HG03097 (cell line): ENCODE results near the gene CENPX.
"Not testable (repeated sequence)": the region's sequence is repeated elsewhere in the genome, so short reads cannot be mapped to it uniquely, and the experiment has no call there.

Source experiments
- ATAC-seq: cut with Tn5 transposase; IDR thresholded peaks from one replicate; pipeline ENCODE4 v1.9.1; 2021; ENCODE audit not compliant: unreplicated experiment, low FRiP score

The CENPX gene

DNA sequence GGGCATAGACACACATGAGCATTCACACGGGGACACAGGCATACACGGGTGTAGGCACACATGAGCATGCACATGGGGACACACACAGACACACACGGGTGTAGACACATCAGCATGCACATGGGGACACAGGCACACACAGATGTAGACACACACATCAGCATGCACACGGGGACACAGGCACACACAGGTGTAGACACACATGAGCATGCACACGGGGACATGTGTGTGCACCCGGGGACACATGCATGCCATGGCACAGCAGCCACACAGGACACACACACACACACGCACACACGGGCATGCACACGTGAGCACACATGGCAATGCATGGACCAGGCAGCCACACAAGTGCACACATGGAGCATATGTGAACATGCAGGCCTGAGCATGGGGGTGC lies 20.0 kb upstream of the CENPX start:
- no peak for ATAC-seq

DNA sequence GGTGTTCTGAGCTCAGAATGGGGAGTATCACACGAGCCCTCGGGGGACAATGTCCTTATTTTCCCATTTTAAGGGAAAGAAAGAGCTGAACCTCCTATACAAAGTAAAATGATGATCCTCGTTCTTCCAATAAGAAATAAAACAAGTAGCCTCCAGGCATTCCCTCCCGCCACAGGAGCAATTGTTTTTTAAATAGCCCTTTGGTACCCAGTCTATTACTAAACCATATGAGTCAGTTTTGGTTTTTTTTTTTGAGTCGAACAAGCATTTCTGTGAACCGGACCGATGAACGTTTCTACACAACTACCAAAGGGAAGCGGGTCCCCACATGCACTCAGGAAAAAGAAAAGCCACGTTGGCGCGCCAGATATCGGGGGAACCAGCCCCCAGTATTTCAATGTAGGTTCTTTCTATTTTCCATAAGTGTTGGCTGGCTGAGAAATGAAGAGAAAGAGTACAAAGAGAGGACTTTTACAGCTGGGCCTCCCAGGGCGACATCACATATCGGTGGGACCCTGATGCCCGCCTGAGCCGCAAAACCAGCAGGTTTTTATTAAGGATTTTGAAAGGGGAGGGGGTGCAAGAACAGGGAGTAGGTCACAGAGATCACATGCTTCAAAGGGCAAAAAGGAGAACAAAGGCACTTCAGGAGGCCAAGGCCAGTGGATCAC lies 18.6 kb upstream of the CENPX start:
- no peak for ATAC-seq

DNA sequence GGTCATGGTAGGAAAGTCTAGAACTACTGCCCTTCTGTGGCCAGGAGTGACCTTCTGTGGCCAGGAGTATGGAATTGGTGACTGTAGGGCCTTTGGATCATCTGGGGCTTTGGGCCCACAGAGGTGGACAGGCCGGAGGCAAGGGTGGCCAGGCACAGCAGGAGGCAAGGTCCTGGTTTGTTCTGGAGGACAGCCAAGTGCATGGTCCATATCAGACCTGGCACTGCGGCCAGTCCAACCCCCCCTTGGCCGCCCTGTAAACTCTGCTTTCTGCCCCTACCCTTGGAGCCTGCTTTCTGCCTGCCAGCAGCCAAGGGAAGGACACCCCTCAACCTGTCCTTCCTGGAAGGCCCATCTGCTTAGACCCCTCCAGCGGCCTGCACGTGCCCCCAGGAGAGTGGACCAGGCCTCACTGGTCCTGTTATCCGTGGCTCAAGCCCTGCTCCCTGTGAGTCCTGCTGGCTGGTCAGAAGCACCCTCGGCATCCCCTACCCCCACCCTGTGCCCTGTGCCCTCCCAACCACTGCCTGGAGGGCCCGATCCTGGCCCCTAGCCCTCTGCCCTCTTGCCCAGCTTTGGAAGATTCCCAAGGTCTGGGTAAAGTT lies 17.1 kb upstream of the CENPX start:
- no peak for ATAC-seq

DNA sequence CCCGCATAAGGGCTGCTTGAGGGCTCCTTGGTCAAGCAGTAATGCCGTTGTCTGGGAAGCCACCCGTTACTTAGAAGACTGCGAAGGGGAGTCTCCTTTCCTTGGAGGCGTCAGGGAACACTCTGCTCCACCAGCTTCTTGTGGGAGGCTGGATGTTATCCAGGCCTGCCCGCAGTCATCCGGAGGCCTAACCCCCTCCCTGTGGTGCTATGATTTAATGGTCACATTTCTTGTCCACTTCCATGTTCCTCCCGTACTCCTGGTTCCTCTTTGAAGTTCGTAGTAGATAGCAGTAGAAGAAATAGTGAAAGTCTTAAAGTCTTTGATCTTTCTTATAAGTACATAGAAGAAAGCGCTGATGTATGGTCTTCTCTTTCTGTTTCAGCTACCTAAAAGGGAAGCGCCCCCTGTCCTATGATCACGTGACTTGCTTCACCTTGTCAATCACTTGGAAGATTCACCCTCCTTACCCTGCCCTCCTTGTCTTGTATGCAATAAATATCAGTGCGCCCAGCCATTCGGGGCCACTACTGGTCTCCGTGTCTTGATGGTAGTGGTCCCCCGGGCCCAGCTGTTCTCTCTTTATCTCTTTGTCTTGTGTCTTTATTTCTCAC lies 16.2 kb upstream of the CENPX start:
- not testable (repeated sequence) for ATAC-seq

GRCh38 chr17:82037889-82038195 lies 15.2 kb upstream of the CENPX start:
- no peak for ATAC-seq

DNA sequence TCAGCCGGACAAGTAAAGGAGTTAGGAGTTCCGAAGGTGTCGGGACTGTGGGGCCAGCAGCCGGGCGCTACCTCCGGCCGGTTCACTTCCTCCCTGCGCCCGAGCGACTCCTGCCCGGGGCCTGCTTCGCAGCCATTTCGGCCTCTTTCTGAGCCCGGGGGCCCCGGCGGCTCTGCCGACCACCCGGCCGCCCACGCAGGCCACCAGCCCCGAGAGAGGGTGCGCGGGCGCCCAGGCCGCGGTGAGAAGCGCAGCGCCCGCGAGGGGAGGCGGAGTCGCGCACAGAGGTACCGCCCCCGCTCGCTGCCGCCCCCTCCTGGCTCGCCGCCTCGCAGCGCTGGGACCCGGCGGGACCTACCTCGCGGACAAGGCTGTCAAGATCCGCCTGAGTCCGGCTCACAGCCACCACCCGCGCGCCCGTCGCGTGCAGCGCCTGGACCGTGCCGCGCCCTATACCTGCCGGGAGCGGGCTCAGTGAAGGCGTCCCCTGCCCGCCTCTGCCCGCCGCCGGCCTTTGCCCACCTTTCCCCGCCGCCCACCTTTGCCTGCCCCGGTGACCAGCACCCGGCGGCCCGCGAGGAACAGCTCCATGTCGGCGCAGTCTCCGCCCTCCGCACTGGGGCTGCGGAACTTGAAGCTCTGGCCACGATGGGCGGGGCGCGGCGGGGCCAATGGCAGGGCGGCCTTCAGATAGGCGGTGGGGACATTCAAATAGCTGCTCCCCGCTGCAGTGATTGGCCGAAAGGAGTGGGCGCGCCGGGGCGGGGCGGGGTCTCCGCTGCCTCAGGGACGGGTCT lies 14.6 kb upstream of the CENPX start, which contains the start of gene DCXR:
Gene DCXR (minus strand): TSS at position 606 of the 797 bp plus-strand sequence. CDS start 15 bp downstream, at position 591.
- ATAC-seq, result peak; percentile 87

- no peak for ATAC-seq
These were observed 14.0 kb upstream of the CENPX start for GRCh38 chr17:82036634-82037091.

GRCh38 chr17:82035956-82036633 lies 13.4 kb upstream of the CENPX start:
- ATAC-seq, result no peak

DNA sequence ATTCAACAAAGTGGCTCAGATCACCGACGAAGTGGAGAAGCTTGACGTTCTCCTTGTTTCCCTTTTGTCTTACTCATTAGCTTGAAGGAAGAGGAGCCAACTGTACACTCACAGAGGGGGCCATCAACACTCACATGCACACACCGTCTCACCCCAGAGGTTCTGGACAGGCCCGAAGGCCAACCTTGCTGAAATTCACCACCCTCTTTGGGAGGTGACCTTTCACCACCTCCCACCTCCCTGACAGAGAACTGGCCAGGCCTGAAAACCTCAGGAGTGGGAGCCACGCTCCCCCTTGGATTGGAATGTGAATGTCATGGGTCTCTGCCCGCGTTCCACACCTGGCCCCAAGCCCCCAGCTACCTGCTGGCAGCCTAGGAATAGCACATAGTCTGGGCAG lies 12.8 kb upstream of the CENPX start:
- no peak for ATAC-seq

DNA sequence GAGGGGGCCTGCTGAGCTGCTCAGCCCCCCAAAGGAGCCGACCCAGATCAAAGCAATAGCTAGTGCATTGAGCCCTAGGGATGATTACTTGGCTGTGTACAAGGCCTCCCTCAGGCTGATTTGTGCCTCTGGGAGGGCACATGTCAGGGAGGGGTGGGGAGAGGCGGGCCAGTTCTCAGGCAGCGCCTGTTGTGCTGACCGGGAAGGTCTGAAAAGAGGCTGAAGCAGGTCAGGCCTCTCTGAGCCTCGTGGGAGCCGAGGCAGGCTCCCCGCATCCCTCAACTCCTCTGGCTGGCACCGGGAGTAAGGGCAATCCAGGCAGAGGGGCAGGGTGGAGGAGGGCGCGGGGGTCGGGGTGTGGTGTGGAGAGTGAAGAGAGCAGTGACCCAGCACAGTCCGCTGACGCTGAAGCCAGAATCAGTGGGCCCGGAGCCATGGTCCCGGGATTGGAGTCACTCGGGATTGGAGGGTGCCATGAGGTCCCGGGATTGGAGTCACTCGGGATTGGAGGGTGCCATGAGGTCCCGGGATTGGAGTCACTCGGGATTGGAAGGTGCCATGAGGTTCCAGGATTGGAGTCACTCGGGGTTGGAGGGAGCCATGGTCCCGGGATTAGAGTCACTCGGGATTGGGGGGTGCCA lies 11.8 kb upstream of the CENPX start:
- ATAC-seq, result no peak

- no peak for ATAC-seq
These were observed 10.8 kb upstream of the CENPX start for GRCh38 chr17:82033359-82034085.

DNA sequence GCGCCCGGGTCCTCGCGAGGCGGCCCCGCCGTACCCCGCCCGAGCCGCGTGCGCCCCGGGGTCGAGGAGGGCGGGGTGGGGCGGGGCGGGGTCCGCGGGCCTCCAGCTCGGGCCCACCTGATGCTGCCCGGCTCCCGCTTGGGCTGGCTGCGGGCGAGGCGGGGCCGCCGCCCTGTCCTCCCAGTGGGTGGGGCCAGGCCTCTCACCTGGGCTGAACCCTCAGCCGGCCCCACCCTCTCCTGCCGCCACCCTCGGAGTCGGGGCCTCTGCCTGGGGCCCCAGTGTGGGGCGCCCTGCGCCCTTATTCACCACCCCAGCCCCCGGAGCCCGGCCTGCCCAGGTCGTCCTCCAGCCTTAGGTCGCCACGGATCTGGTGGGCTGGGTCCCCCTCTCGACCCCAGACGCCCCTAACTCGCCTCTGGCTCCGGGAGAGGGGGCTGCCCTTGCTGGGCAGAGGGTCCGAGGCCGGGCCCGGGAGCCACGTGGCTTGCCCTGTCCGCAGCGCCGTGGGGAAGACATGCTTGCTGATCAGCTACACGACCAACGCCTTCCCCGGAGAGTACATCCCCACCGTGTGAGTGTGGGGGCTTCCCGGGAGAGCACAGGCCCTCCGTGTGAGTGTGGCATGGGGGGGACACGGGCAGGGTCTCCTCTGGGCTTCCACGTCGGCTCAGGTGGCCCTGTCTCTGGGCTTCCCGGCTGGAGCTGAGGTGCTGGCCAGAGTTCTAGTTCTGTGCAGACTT lies 9.4 kb upstream of the CENPX start:
- ATAC-seq, result no peak

- ATAC-seq, result no peak
These were observed 8.7 kb upstream of the CENPX start, which contains the start of gene RAC3 for GRCh38 chr17:82031303-82031884. TSS of gene RAC3 (plus strand) at chr17:82031678. CDS start at chr17:82031762, 84 bp downstream.

GRCh38 chr17:82030470-82031302 lies 8.0 kb upstream of the CENPX start:
- peak; percentile 38 for ATAC-seq

GRCh38 chr17:82029990-82030469 lies 7.4 kb upstream of the CENPX start:
- no peak for ATAC-seq

DNA sequence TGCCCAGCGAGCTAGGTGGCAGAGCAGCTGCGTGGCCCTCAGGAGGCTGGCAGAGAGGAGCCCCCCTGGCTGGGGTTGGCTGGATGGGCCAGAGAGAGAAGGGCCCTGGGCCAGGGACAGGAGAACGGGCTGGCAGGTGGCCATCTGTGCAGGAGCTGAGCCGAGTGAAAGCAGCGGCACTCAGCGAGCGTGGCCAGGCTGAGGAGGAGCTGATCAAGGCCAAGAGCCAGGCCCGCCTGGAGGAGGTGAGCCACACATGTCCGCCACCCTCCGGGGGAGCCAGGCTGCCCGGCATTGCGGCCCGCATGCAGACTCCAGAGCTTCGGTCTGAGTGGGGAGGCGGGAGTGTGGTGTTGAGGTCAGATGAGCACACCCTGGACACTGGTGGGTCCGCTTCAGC lies 6.7 kb upstream of the CENPX start:
- ATAC-seq, result no peak

- ATAC-seq, result no peak
These were observed 6.3 kb upstream of the CENPX start for GRCh38 chr17:82028966-82029365.
